Measurements from ENCODE around the gene TSC22D4. TPM values are rescaled to one million over a fixed set of nuclear protein-coding genes. Genes with fewer than 3 reads are reported as not detected.

Gene TSC22D4
- polyA plus RNA-seq, 3 donors = 23.8 to 91.5 (median 26.3) TPM

- no peak for TF ChIP-seq CTCF (IDR thresholded peaks at IDR 0.05)
- H3K36me3 ChIP-seq (replicated peaks in 1 of 2; ENCODE audit: control insufficient read depth in 1 of 2, insufficient read depth in 2 of 2, low read length in 2 of 2) = peaks cover 38 to 76% of the 10 kb centered on the region in 2 donors
- H3K4me1 ChIP-seq (ENCODE audit: control insufficient read depth in 1 of 2, insufficient read depth in 2 of 2, low read length in 2 of 2) = peaks cover 5 to 8% of the 10 kb centered on the region in 2 donors
- no peaks in the 10 kb centered on the region for H3K79me2 ChIP-seq (ENCODE audit: insufficient read depth, low read length)
- no peak overlapping the region for H3K4me3 ChIP-seq (replicated peaks in 1 of 3; ENCODE audit: low read depth in 2 of 3, low read length in 3 of 3)
- no peaks in the 10 kb centered on the region for H3K9me3 ChIP-seq (replicated peaks in 1 of 2; ENCODE audit: control insufficient read depth in 1 of 2, insufficient read depth in 1 of 2, low read length in 2 of 2)
- peaks cover 0 to 3% (median 0%) of the 10 kb centered on the region in 3 donors for H3K27me3 Mint-ChIP-seq (ENCODE audit: low read depth in 3 of 3)
- no peak overlapping the region for H2AFZ ChIP-seq (ENCODE audit: insufficient read depth, low read depth, low read length, poor library complexity, severe bottlenecking)
- H3K9me3 Mint-ChIP-seq = no peaks in the 10 kb centered on the region
- H3K27ac ChIP-seq (ENCODE audit: low read depth in 1 of 2, low read length in 2 of 2) = no peak overlapping the region
- H4K20me1 ChIP-seq (ENCODE audit: insufficient read depth, low read length) = peaks cover 84% of the 10 kb centered on the region
- 100% methylated on average over 2 of the region's 22 CpGs for WGBS (ENCODE audit: insufficient coverage)
- intact Hi-C loops (cut with micrococcal nuclease) = loop anchor here (2.0 to 5.0 kb wide), 2 partner anchors 15 to 94 kb away; partner anchors contain the start of gene NYAP1 (in 1 of the 2)
- DNase-seq = no peak
- H3K36me3 Mint-ChIP-seq = peaks cover 33 to 71% of the 10 kb centered on the region in 2 donors
- H3K27ac Mint-ChIP-seq = no peak overlapping the region
- H3K4me3 Mint-ChIP-seq = no peak overlapping the region
- no peaks in the 10 kb centered on the region for H3K27me3 ChIP-seq (ENCODE audit: control insufficient read depth in 2 of 2, insufficient read depth in 2 of 2, low read length in 2 of 2)
- peaks cover 17% of the 10 kb centered on the region for H3K4me1 Mint-ChIP-seq
- H3K9ac ChIP-seq (ENCODE audit: insufficient read depth, low read length, poor library complexity, severe bottlenecking) = no peak overlapping the region
- H3K4me2 ChIP-seq (replicated peaks; ENCODE audit: extremely low read depth, low read length, poor library complexity, severe bottlenecking) = no peak overlapping the region
These were observed 11.2 kb downstream of the TSC22D4 start for GRCh38 chr7:100467638-100468373.

- H3K36me3 ChIP-seq (replicated peaks in 1 of 2; ENCODE audit: control insufficient read depth in 1 of 2, insufficient read depth in 2 of 2, low read length in 2 of 2) = peaks cover 36 to 69% of the 10 kb centered on the region in 2 donors
- no peak overlapping the region for H3K4me3 Mint-ChIP-seq
- intact Hi-C loops (cut with micrococcal nuclease) = loop anchor here in 1 of 2 donors (5.0 kb wide), 1 partner anchor 95 kb away; no protein-coding TSS in a partner anchor
These were observed 12.1 kb downstream of the TSC22D4 start for GRCh38 chr7:100466653-100467605.

More at GRCh38 chr7:100466653-100467605, 12.1 kb downstream of the TSC22D4 start:
- H3K27me3 ChIP-seq (ENCODE audit: control insufficient read depth in 2 of 2, insufficient read depth in 2 of 2, low read length in 2 of 2) = no peaks in the 10 kb centered on the region
- Mint-ChIP-seq H3K36me3 (peaks cover 34 to 72% of the 10 kb centered on the region in 2 donors), H3K27me3 (ENCODE audit: low read depth in 3 of 3) (no peaks in the 10 kb centered on the region), H3K4me1 (peaks cover 14% of the 10 kb centered on the region), H3K27ac (peak overlapping the region in 1 of 7 donors; percentile 37), H3K9me3 (no peaks in the 10 kb centered on the region)
- H3K4me2 ChIP-seq (replicated peaks; ENCODE audit: extremely low read depth, low read length, poor library complexity, severe bottlenecking) = no peak overlapping the region
- peaks cover 3 to 6% of the 10 kb centered on the region in 2 donors for H3K4me1 ChIP-seq (ENCODE audit: control insufficient read depth in 1 of 2, insufficient read depth in 2 of 2, low read length in 2 of 2)
- no peak overlapping the region for H2AFZ ChIP-seq (ENCODE audit: insufficient read depth, low read depth, low read length, poor library complexity, severe bottlenecking)
- 85% methylated on average over 11 of the region's 32 CpGs for WGBS (ENCODE audit: insufficient coverage)
- H3K4me3 ChIP-seq (replicated peaks in 1 of 3; ENCODE audit: low read depth in 2 of 3, low read length in 3 of 3) = no peak overlapping the region
- TF ChIP-seq CTCF (IDR thresholded peaks at IDR 0.05) = no peak
- H4K20me1 ChIP-seq (ENCODE audit: insufficient read depth, low read length) = peaks cover 75% of the 10 kb centered on the region
- no peak overlapping the region for H3K9ac ChIP-seq (ENCODE audit: insufficient read depth, low read length, poor library complexity, severe bottlenecking)
- no peak for DNase-seq
- H3K9me3 ChIP-seq (replicated peaks in 1 of 2; ENCODE audit: control insufficient read depth in 1 of 2, insufficient read depth in 1 of 2, low read length in 2 of 2) = no peaks in the 10 kb centered on the region
- no peaks in the 10 kb centered on the region for H3K79me2 ChIP-seq (ENCODE audit: insufficient read depth, low read length)
- H3K27ac ChIP-seq (ENCODE audit: low read depth in 1 of 2, low read length in 2 of 2) = no peak overlapping the region

Data from CD14-positive monocyte (primary cell).